Measurements from ENCODE around the gene MIEN1.

The MIEN1 gene

GRCh38 chr17:39744075-39744835, 13.9 kb upstream of the MIEN1 start:
- Histone ChIP-seq H3K4me1 (ENCODE audit: insufficient read depth, low read length) (peaks cover 15% of the 10 kb centered on the region), H3K36me3 (ENCODE audit: insufficient read depth, low read depth, low read length) (peaks cover 41% of the 10 kb centered on the region), H3K4me3 (ENCODE audit: low read length) (no peak overlapping the region), H3K27ac (ENCODE audit: low read length) (no peak overlapping the region), H3K9ac (ENCODE audit: low read depth, low read length) (no peak overlapping the region), H3K9me3 (ENCODE audit: insufficient read depth, low read depth, low read length) (no peaks in the 10 kb centered on the region), H3K27me3 (ENCODE audit: insufficient read depth, low read length) (peaks cover 4% of the 10 kb centered on the region; the same call in 1 of the 2 replicates)

- Histone ChIP-seq H3K9me3 (ENCODE audit: insufficient read depth, low read depth, low read length) (no peaks in the 10 kb centered on the region), H3K36me3 (ENCODE audit: insufficient read depth, low read depth, low read length) (peaks cover 41% of the 10 kb centered on the region), H3K4me3 (ENCODE audit: low read length) (no peak overlapping the region), H3K27ac (ENCODE audit: low read length) (no peak overlapping the region), H3K4me1 (ENCODE audit: insufficient read depth, low read length) (peaks cover 15% of the 10 kb centered on the region), H3K9ac (ENCODE audit: low read depth, low read length) (no peak overlapping the region), H3K27me3 (ENCODE audit: insufficient read depth, low read length) (peaks cover 9% of the 10 kb centered on the region; the same call in 1 of the 2 replicates)
Measured at GRCh38 chr17:39742856-39743436, 12.6 kb upstream of the MIEN1 start.

GRCh38 chr17:39742126-39742855, 12.0 kb upstream of the MIEN1 start:
- H3K36me3 ChIP-seq (ENCODE audit: insufficient read depth, low read depth, low read length): peaks cover 41% of the 10 kb centered on the region
- H3K4me1 ChIP-seq (ENCODE audit: insufficient read depth, low read length): peaks cover 15% of the 10 kb centered on the region

GRCh38 chr17:39740357-39741111, 10.2 kb upstream of the MIEN1 start:
- H3K9ac ChIP-seq (ENCODE audit: low read depth, low read length): peak overlapping the region; percentile 90
- H3K36me3 ChIP-seq (ENCODE audit: insufficient read depth, low read depth, low read length): peaks cover 29% of the 10 kb centered on the region
- peaks cover 19% of the 10 kb centered on the region for H3K4me1 ChIP-seq (ENCODE audit: insufficient read depth, low read length)
- H3K4me3 ChIP-seq (ENCODE audit: low read length): peak overlapping the region; percentile 85
- peaks cover 9% of the 10 kb centered on the region; the same call in 1 of the 2 replicates for H3K27me3 ChIP-seq (ENCODE audit: insufficient read depth, low read length)
- H3K9me3 ChIP-seq (ENCODE audit: insufficient read depth, low read depth, low read length): no peaks in the 10 kb centered on the region
- H3K27ac ChIP-seq (ENCODE audit: low read length): peak overlapping the region; percentile 94

More at GRCh38 chr17:39742126-39742855, 12.0 kb upstream of the MIEN1 start:
- H3K4me3 ChIP-seq (ENCODE audit: low read length): no peak overlapping the region
- H3K27ac ChIP-seq (ENCODE audit: low read length): no peak overlapping the region
- H3K9ac ChIP-seq (ENCODE audit: low read depth, low read length): no peak overlapping the region; the same call in 1 of the 2 replicates
- peaks cover 9% of the 10 kb centered on the region; the same call in 1 of the 2 replicates for H3K27me3 ChIP-seq (ENCODE audit: insufficient read depth, low read length)
- no peaks in the 10 kb centered on the region for H3K9me3 ChIP-seq (ENCODE audit: insufficient read depth, low read depth, low read length)

GRCh38 chr17:39739885-39740356, 9.6 kb upstream of the MIEN1 start:
- peak overlapping the region; percentile 92 for H3K27ac ChIP-seq (ENCODE audit: low read length)
- peaks cover 19% of the 10 kb centered on the region for H3K4me1 ChIP-seq (ENCODE audit: insufficient read depth, low read length)
- peaks cover 9% of the 10 kb centered on the region; the same call in 1 of the 2 replicates for H3K27me3 ChIP-seq (ENCODE audit: insufficient read depth, low read length)
- H3K9me3 ChIP-seq (ENCODE audit: insufficient read depth, low read depth, low read length): no peaks in the 10 kb centered on the region
- peak overlapping the region; percentile 85 for H3K4me3 ChIP-seq (ENCODE audit: low read length)
- peak overlapping the region; percentile 90 for H3K9ac ChIP-seq (ENCODE audit: low read depth, low read length)
- peaks cover 23% of the 10 kb centered on the region for H3K36me3 ChIP-seq (ENCODE audit: insufficient read depth, low read depth, low read length)

- Histone ChIP-seq H3K27me3 (ENCODE audit: insufficient read depth, low read length) (peaks cover 9% of the 10 kb centered on the region; the same call in 1 of the 2 replicates), H3K9me3 (ENCODE audit: insufficient read depth, low read depth, low read length) (no peaks in the 10 kb centered on the region), H3K4me1 (ENCODE audit: insufficient read depth, low read length) (peaks cover 19% of the 10 kb centered on the region), H3K27ac (ENCODE audit: low read length) (peak overlapping the region; percentile 92), H3K36me3 (ENCODE audit: insufficient read depth, low read depth, low read length) (peaks cover 16% of the 10 kb centered on the region), H3K9ac (ENCODE audit: low read depth, low read length) (peak overlapping the region; percentile 96; the same call in 1 of the 2 replicates), H3K4me3 (ENCODE audit: low read length) (peak overlapping the region; percentile 85)
Measured at GRCh38 chr17:39738983-39739884, 8.9 kb upstream of the MIEN1 start.

GRCh38 chr17:39738568-39738901, 8.2 kb upstream of the MIEN1 start:
- H3K4me3 ChIP-seq (ENCODE audit: low read length): peak overlapping the region; percentile 85
- no peaks in the 10 kb centered on the region for H3K9me3 ChIP-seq (ENCODE audit: insufficient read depth, low read depth, low read length)
- peak overlapping the region; percentile 96 for H3K9ac ChIP-seq (ENCODE audit: low read depth, low read length)
- peak overlapping the region; percentile 92 for H3K27ac ChIP-seq (ENCODE audit: low read length)
- peaks cover 9% of the 10 kb centered on the region; the same call in 1 of the 2 replicates for H3K27me3 ChIP-seq (ENCODE audit: insufficient read depth, low read length)
- H3K4me1 ChIP-seq (ENCODE audit: insufficient read depth, low read length): peaks cover 19% of the 10 kb centered on the region
- peaks cover 9% of the 10 kb centered on the region for H3K36me3 ChIP-seq (ENCODE audit: insufficient read depth, low read depth, low read length)

GRCh38 chr17:39737760-39738567, 7.6 kb upstream of the MIEN1 start, which contains the start of gene GRB7:
TSS of gene GRB7 (plus strand) at chr17:39737938. CDS start at chr17:39742302, 4,364 bp downstream.
- H3K27me3 ChIP-seq (ENCODE audit: insufficient read depth, low read length): peaks cover 9% of the 10 kb centered on the region; the same call in 1 of the 2 replicates
- peak within 1 kb of the TSS; percentile 92 for H3K27ac ChIP-seq (ENCODE audit: low read length)
- peak within 1 kb of the TSS; percentile 96 for H3K9ac ChIP-seq (ENCODE audit: low read depth, low read length)
- peak within 1 kb of the TSS; percentile 85 for H3K4me3 ChIP-seq (ENCODE audit: low read length)
- H3K36me3 ChIP-seq (ENCODE audit: insufficient read depth, low read depth, low read length): peaks cover 4% of the 10 kb centered on the region
- H3K4me1 ChIP-seq (ENCODE audit: insufficient read depth, low read length): peaks cover 19% of the 10 kb centered on the region
- no peaks in the 10 kb centered on the region for H3K9me3 ChIP-seq (ENCODE audit: insufficient read depth, low read depth, low read length)

GRCh38 chr17:39737206-39737759, 7.0 kb upstream of the MIEN1 start:
- Histone ChIP-seq H3K9me3 (ENCODE audit: insufficient read depth, low read depth, low read length) (no peaks in the 10 kb centered on the region), H3K27me3 (ENCODE audit: insufficient read depth, low read length) (peaks cover 9% of the 10 kb centered on the region; the same call in 1 of the 2 replicates), H3K36me3 (ENCODE audit: insufficient read depth, low read depth, low read length) (no peaks in the 10 kb centered on the region), H3K4me1 (ENCODE audit: insufficient read depth, low read length) (peaks cover 19% of the 10 kb centered on the region), H3K4me3 (ENCODE audit: low read length) (peak overlapping the region; percentile 85), H3K27ac (ENCODE audit: low read length) (peak overlapping the region; percentile 76), H3K9ac (ENCODE audit: low read depth, low read length) (peak overlapping the region; percentile 96; the same call in 1 of the 2 replicates)

All from iPS-20b (cell line).